ENCODE measurements around the gene PVRIG.

DNA sequence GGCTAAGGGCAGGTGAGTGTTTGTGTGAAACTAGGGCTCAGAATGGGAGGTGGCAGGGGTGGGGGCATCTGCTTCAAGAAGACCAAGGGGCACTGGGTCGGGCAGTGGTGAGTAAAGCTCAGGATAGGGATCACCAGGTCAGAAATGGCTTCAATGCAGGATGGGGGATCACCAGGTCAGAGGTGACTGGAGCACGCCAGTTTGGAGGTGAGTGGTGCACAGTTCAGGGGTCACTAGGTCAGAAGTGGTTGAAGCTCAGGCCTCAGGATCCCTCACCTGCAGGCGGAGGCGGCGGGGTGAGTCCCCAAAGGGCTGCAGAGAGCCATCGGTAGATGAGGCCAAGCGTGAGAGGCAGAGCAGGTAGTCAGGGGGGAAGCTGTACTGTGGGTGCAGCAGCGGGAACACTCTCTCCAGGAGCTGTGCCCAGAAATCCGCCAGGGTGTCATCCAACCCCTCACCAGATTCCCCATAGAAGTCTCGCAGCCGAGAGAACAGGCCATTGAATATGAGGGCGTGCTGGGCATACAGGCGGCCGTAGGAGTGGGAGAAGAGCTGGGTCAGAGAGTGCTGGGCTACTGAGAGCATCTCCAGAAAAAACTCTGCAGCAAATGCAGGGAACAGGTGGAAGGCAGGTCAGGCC lies 44.3 kb upstream of the PVRIG start:
- TF ChIP-seq, protein P1, sequence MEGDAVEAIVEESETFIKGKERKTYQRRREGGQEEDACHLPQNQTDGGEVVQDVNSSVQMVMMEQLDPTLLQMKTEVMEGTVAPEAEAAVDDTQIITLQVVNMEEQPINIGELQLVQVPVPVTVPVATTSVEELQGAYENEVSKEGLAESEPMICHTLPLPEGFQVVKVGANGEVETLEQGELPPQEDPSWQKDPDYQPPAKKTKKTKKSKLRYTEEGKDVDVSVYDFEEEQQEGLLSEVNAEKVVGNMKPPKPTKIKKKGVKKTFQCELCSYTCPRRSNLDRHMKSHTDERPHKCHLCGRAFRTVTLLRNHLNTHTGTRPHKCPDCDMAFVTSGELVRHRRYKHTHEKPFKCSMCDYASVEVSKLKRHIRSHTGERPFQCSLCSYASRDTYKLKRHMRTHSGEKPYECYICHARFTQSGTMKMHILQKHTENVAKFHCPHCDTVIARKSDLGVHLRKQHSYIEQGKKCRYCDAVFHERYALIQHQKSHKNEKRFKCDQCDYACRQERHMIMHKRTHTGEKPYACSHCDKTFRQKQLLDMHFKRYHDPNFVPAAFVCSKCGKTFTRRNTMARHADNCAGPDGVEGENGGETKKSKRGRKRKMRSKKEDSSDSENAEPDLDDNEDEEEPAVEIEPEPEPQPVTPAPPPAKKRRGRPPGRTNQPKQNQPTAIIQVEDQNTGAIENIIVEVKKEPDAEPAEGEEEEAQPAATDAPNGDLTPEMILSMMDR (conservative IDR thresholded peaks at IDR 0.05), result no peak
- no peak for TF ChIP-seq EZH2 (IDR thresholded peaks at IDR 0.05; ENCODE audit: low read depth)

Data from PC-9 (cell line).